ENCODE measurements around the gene NAP1L1.
A peak's percentile ranks its signal among the peaks of the same experiment; 100 is the strongest.
"Not testable (repeated sequence)": the region's sequence is repeated elsewhere in the genome, so short reads cannot be mapped to it uniquely, and the experiment has no call there.

Gene NAP1L1

DNA sequence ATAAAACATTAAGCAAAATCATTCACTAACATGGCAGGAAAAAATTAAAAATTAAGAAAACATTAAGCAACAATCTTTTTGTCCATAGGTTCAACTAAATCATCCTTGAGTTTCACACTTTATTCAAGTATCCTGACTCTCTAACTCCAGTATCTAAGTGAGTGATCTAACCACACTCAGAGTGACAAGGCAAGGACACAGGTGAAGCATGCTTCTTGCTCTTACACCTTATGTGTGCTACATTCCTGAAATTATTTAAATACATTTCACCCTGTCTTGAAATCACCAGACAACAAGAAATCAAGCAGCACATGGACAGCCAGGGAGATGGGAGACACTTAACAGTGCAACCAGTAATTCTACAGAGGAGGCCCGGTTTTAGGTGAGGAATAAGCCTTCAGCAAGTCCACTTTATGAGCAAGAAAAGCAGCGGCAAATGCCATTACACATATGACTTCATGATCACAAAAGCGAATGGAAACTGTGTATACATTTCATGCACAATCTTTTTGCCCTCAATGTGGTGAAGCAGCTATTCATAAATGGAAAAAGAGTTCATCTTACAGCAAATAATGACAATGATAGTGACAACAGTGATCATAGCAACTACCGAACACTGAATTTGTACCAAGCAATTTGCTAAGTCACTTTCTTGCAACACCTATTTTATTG lies 90.3 kb downstream of the NAP1L1 start:
- Histone ChIP-seq H3K4me1 (peaks cover 16% of the 10 kb centered on the region), H3K9me3 (no peaks in the 10 kb centered on the region), H3K27me3 (ENCODE audit: low read depth) (no peaks in the 10 kb centered on the region), H3K4me3 (no peak overlapping the region), H3K36me3 (replicated peaks) (no peaks in the 10 kb centered on the region)
- in situ Hi-C loops (cut with MboI; ENCODE audit: low sequenced_read_pairs), result no loop called here
- no peak for DNase-seq (ENCODE audit: low spot score in 2 of 2)

GRCh38 chr12:75991753-75992152 lies 92.7 kb downstream of the NAP1L1 start:
- H3K9me3 ChIP-seq, result no peaks in the 10 kb centered on the region
- no peaks in the 10 kb centered on the region for H3K27me3 ChIP-seq (ENCODE audit: low read depth)
- H3K4me1 ChIP-seq, result peaks cover 9% of the 10 kb centered on the region
- H3K4me3 ChIP-seq, result no peak overlapping the region
- no peak for DNase-seq (ENCODE audit: low spot score in 2 of 2)
- in situ Hi-C loops (cut with MboI; ENCODE audit: low sequenced_read_pairs), result no loop called here
- H3K36me3 ChIP-seq (replicated peaks), result no peaks in the 10 kb centered on the region

DNA sequence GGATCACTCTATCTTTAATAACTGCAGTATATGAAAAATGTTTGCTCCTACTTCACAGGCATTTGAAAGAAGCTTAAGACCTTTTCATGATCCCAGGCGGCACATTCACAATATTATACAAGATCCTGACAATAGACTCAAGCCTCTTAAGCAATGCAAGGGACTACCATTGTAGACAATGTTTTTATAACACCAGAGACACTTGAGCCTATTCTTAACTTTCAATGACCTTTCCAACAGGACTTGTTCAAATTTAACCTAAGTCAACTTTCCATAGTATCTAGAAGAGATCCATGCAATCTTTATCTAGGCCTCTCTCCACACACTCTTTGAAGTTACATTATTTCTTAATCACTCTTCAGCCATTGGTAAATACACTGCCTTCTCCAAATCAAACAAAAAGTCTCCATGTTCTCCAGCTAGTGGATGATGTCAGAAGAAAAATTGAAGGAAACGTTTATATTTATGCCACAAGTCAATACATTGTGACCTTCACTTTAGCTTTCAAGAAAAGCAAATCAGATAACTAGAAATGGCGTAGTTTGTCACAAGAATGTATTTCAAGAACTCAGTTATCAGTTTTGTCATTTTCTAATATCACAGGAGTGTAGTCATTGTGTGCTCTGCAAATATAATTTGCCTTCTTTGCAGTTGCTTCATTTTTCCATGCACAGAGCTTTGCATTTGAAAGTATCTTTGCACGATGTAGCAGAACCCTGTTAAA lies 94.1 kb downstream of the NAP1L1 start:
- H3K27me3 ChIP-seq (ENCODE audit: low read depth), result no peaks in the 10 kb centered on the region
- peaks cover 9% of the 10 kb centered on the region for H3K4me1 ChIP-seq
- no peaks in the 10 kb centered on the region for H3K9me3 ChIP-seq
- no peaks in the 10 kb centered on the region for H3K36me3 ChIP-seq (replicated peaks)
- no peak overlapping the region for H3K4me3 ChIP-seq
- peak; percentile 23 to 91 for DNase-seq (ENCODE audit: low spot score in 2 of 2)
- in situ Hi-C loops (cut with MboI; ENCODE audit: low sequenced_read_pairs), result no loop called here

DNA sequence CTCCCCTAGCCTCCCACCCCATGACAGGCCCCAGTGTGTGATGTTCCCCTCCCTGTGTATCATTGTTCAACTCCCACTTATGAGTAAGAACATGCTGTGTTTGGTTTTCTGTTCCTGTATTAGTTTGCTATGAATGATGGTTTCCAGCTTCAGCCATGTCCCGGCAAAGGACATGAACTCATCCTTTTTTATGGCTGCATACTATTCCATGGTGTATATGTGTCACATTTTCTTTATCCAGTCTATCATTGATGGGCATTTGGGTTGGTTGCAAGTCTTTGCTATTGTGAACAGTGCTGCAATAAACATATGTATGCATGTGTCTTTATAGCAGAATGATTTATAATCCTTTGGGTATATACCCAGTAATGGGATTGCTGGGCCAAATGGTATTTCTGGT lies 96.8 kb downstream of the NAP1L1 start:
- in situ Hi-C loops (cut with MboI; ENCODE audit: low sequenced_read_pairs); H3K9me3 ChIP-seq; H3K4me3 ChIP-seq; H3K27me3 ChIP-seq (ENCODE audit: low read depth); H3K36me3 ChIP-seq (replicated peaks); H3K4me1 ChIP-seq; DNase-seq (ENCODE audit: low spot score in 2 of 2): not testable (repeated sequence)
